ENCODE results near the gene ADAM19. TPM values are rescaled to one million over a fixed set of nuclear protein-coding genes. Genes with fewer than 3 reads are reported as not detected.
A peak's percentile ranks its signal among the peaks of the same experiment; 100 is the strongest.

Gene ADAM19
- total and polyA plus RNA-seq, 7 experiments from 2014 or later = 0.10 to 410 (median 0.86) TPM

DNA sequence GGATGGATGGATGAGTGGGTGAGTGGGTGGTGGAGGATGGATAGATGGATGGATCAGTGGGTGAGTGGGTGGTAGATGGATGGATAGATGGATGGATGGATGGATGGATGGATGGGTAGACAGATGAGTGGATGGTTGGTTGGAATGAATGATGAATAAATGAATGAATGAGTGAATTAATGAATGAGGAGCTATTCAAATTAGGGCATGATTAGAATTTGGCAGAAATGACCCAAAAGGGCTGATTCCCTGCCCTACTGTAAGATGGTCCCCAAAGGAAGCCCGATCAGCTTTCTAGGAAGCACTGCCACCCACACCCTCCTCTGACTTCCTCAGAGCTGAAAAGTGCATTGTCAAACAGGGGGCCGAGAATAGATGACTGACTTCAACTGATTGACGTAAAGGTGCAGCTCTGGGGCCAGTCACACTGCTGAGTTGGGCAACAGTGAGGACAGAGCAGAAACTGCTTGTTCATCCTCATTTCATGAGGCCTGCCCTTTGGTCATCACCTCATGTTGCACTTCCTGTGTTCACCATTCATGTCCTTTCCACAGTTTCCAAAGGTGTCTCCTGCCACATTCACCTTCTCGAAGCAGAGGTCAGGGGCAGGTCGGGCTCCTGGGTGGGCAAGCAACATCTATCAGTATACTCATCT lies 81.3 kb downstream of the ADAM19 start:
- Histone ChIP-seq H3K36me3 (ENCODE audit: control insufficient read depth in 2 of 3, insufficient read depth in 3 of 3, low read length in 3 of 3) (no peaks in the 10 kb centered on the region), H3K4me3 (ENCODE audit: low read length) (no peak overlapping the region), H3K9me3 (ENCODE audit: control insufficient read depth in 2 of 3, low read length in 3 of 3) (no peaks in the 10 kb centered on the region), H3K27me3 (ENCODE audit: control insufficient read depth in 2 of 2, insufficient read depth in 2 of 2, low read length in 2 of 2) (no peaks in the 10 kb centered on the region), H3K27ac (ENCODE audit: low read depth, low read length) (no peak overlapping the region), H3K4me1 (ENCODE audit: control insufficient read depth in 2 of 2, insufficient read depth in 2 of 2, low read length in 2 of 2) (no peaks in the 10 kb centered on the region)
- no peak for DNase-seq
- Mint-ChIP-seq H3K27me3 (no peaks in the 10 kb centered on the region), H3K36me3 (peaks cover 0 to 50% (median 0%) of the 10 kb centered on the region in 5 donors), H3K9me3 (peaks cover 0 to 3% (median 0%) of the 10 kb centered on the region in 11 donors), H3K27ac (peak overlapping the region in 1 of 9 donors; percentile 66), H3K4me1 (peaks cover 0 to 32% (median 0%) of the 10 kb centered on the region in 7 donors), H3K4me3 (no peak overlapping the region)
- intact Hi-C loops (cut with micrococcal nuclease) = no loop called here
- CTCF ChIA-PET = no interaction called here
- ATAC-seq = peak; percentile 92
- POLR2A ChIA-PET = no interaction called here

DNA sequence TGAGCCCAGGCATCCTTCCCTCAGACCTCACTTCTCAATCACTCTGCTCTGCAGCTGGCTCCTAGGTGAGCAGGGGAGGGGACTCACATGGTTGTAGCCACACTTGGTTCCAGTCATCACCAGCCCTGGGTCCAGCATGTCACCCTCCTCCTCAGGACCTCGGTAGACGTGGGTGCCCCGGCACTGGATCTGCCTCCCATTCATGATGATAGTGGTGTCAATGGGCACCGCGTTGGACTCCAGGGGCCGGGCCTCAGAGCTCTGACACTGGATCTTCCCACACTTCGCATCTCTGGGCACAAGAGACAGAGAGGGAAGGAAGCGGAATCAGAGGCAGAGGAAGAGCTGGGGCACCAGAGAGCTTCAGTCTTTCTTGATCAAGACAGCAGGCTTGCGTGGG lies 82.7 kb downstream of the ADAM19 start:
- Mint-ChIP-seq H3K4me3 (peak overlapping the region in 1 of 10 donors; percentile 48), H3K4me1 (peaks cover 0 to 45% (median 0%) of the 10 kb centered on the region in 7 donors), H3K27me3 (no peaks in the 10 kb centered on the region), H3K27ac (peak overlapping the region in 1 of 9 donors; percentile 38), H3K36me3 (peaks cover 0 to 63% (median 0%) of the 10 kb centered on the region in 5 donors), H3K9me3 (peaks cover 0 to 3% (median 0%) of the 10 kb centered on the region in 11 donors)
- Histone ChIP-seq H3K36me3 (ENCODE audit: control insufficient read depth in 2 of 3, insufficient read depth in 3 of 3, low read length in 3 of 3) (no peaks in the 10 kb centered on the region), H3K9me3 (ENCODE audit: control insufficient read depth in 2 of 3, low read length in 3 of 3) (no peaks in the 10 kb centered on the region), H3K27me3 (ENCODE audit: control insufficient read depth in 2 of 2, insufficient read depth in 2 of 2, low read length in 2 of 2) (no peaks in the 10 kb centered on the region), H3K4me3 (ENCODE audit: low read length) (no peak overlapping the region), H3K27ac (ENCODE audit: low read depth, low read length) (no peak overlapping the region), H3K4me1 (ENCODE audit: control insufficient read depth in 2 of 2, insufficient read depth in 2 of 2, low read length in 2 of 2) (no peaks in the 10 kb centered on the region)
- POLR2A ChIA-PET = no interaction called here
- intact Hi-C loops (cut with micrococcal nuclease) = no loop called here
- DNase-seq (no peak), ATAC-seq (no peak)
- CTCF ChIA-PET = no interaction called here

GRCh38 chr5:157491471-157491995 lies 84.0 kb downstream of the ADAM19 start:
- Histone ChIP-seq H3K36me3 (ENCODE audit: control insufficient read depth in 2 of 3, insufficient read depth in 3 of 3, low read length in 3 of 3) (no peaks in the 10 kb centered on the region), H3K27me3 (ENCODE audit: control insufficient read depth in 2 of 2, insufficient read depth in 2 of 2, low read length in 2 of 2) (no peaks in the 10 kb centered on the region), H3K4me1 (ENCODE audit: control insufficient read depth in 2 of 2, insufficient read depth in 2 of 2, low read length in 2 of 2) (no peaks in the 10 kb centered on the region), H3K9me3 (ENCODE audit: control insufficient read depth in 2 of 3, low read length in 3 of 3) (no peaks in the 10 kb centered on the region), H3K4me3 (ENCODE audit: low read length) (no peak overlapping the region), H3K27ac (ENCODE audit: low read depth, low read length) (no peak overlapping the region)
- ATAC-seq (no peak), DNase-seq (no peak)
- Mint-ChIP-seq H3K27me3 (no peaks in the 10 kb centered on the region), H3K4me3 (no peak overlapping the region), H3K27ac (peak overlapping the region in 1 of 9 donors; percentile 58), H3K4me1 (peaks cover 3 to 52% (median 8%) of the 10 kb centered on the region in 7 donors), H3K9me3 (peaks cover 0 to 3% (median 0%) of the 10 kb centered on the region in 11 donors), H3K36me3 (peaks cover 0 to 67% (median 0%) of the 10 kb centered on the region in 5 donors)
- intact Hi-C loops (cut with micrococcal nuclease) = no loop called here
- POLR2A ChIA-PET = no interaction called here
- CTCF ChIA-PET = no interaction called here

DNA sequence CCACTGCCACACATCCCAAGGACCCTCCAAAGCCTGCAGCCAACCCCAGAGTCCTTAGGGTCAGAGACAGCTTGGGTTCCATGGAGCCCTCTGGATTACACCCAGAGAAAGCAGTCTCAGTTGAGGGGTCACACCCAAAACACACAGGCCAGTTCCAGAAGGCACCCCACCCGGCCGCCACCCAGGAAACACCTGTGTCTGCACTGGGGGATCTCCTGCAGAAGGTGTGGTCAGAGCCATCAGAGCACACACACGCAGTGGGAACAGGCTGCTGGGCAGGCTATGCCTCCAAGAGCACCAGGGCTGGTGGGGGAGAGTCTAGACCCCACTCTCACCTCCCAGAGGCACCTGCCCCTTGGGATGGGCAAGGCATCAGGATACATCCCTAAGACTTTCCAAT lies 88.2 kb downstream of the ADAM19 start:
- no peaks in the 10 kb centered on the region for H3K9me3 ChIP-seq (ENCODE audit: control insufficient read depth in 2 of 3, low read length in 3 of 3)
- Mint-ChIP-seq H3K4me1 (peaks cover 5 to 67% (median 10%) of the 10 kb centered on the region in 7 donors), H3K4me3 (peak overlapping the region in 1 of 10 donors; percentile 78), H3K27me3 (no peaks in the 10 kb centered on the region), H3K36me3 (peaks cover 0 to 78% (median 0%) of the 10 kb centered on the region in 5 donors), H3K9me3 (peaks cover 0 to 3% (median 0%) of the 10 kb centered on the region in 11 donors), H3K27ac (peak overlapping the region in 1 of 9 donors; percentile 91)
- no peak overlapping the region for H3K27ac ChIP-seq (ENCODE audit: low read depth, low read length)
- intact Hi-C loops (cut with micrococcal nuclease) = no loop called here
- DNase-seq = no peak
- no peaks in the 10 kb centered on the region for H3K4me1 ChIP-seq (ENCODE audit: control insufficient read depth in 2 of 2, insufficient read depth in 2 of 2, low read length in 2 of 2)
- ChIA-PET POLR2A (no interaction called here), CTCF (no interaction called here)
- no peaks in the 10 kb centered on the region for H3K27me3 ChIP-seq (ENCODE audit: control insufficient read depth in 2 of 2, insufficient read depth in 2 of 2, low read length in 2 of 2)
- no peak overlapping the region for H3K4me3 ChIP-seq (ENCODE audit: low read length)
- H3K36me3 ChIP-seq (ENCODE audit: control insufficient read depth in 2 of 3, insufficient read depth in 3 of 3, low read length in 3 of 3) = no peaks in the 10 kb centered on the region
- peak; percentile 49 for ATAC-seq

- Histone ChIP-seq H3K27ac (ENCODE audit: low read depth, low read length) (no peak overlapping the region), H3K27me3 (ENCODE audit: control insufficient read depth in 2 of 2, insufficient read depth in 2 of 2, low read length in 2 of 2) (no peaks in the 10 kb centered on the region), H3K36me3 (ENCODE audit: control insufficient read depth in 2 of 3, insufficient read depth in 3 of 3, low read length in 3 of 3) (no peaks in the 10 kb centered on the region), H3K9me3 (ENCODE audit: control insufficient read depth in 2 of 3, low read length in 3 of 3) (no peaks in the 10 kb centered on the region), H3K4me3 (ENCODE audit: low read length) (no peak overlapping the region), H3K4me1 (ENCODE audit: control insufficient read depth in 2 of 2, insufficient read depth in 2 of 2, low read length in 2 of 2) (no peaks in the 10 kb centered on the region)
- H3K27ac Mint-ChIP-seq = peak overlapping the region in 2 of 9 donors; percentile 2 to 91
- H3K4me3 Mint-ChIP-seq = peak overlapping the region in 1 of 10 donors; percentile 78
- peaks cover 5 to 72% (median 10%) of the 10 kb centered on the region in 7 donors for H3K4me1 Mint-ChIP-seq
- no peaks in the 10 kb centered on the region for H3K27me3 Mint-ChIP-seq
- peaks cover 0 to 81% (median 0%) of the 10 kb centered on the region in 5 donors for H3K36me3 Mint-ChIP-seq
- CTCF ChIA-PET = no interaction called here
- intact Hi-C loops (cut with micrococcal nuclease) = no loop called here
- ATAC-seq (no peak), DNase-seq (no peak)
- POLR2A ChIA-PET = no interaction called here
- peaks cover 0 to 3% (median 0%) of the 10 kb centered on the region in 11 donors for H3K9me3 Mint-ChIP-seq
Observed at GRCh38 chr5:157486861-157487260, 88.7 kb downstream of the ADAM19 start.

- H3K9me3 Mint-ChIP-seq = peaks cover 0 to 3% (median 0%) of the 10 kb centered on the region in 11 donors
- Histone ChIP-seq H3K27ac (ENCODE audit: low read depth, low read length) (no peak overlapping the region), H3K36me3 (ENCODE audit: control insufficient read depth in 2 of 3, insufficient read depth in 3 of 3, low read length in 3 of 3) (no peaks in the 10 kb centered on the region), H3K4me3 (ENCODE audit: low read length) (no peak overlapping the region), H3K9me3 (ENCODE audit: control insufficient read depth in 2 of 3, low read length in 3 of 3) (no peaks in the 10 kb centered on the region), H3K4me1 (ENCODE audit: control insufficient read depth in 2 of 2, insufficient read depth in 2 of 2, low read length in 2 of 2) (no peaks in the 10 kb centered on the region), H3K27me3 (ENCODE audit: control insufficient read depth in 2 of 2, insufficient read depth in 2 of 2, low read length in 2 of 2) (no peaks in the 10 kb centered on the region)
- ChIA-PET CTCF (no interaction called here), POLR2A (no interaction called here)
- peak; percentile 45 for ATAC-seq
- H3K27ac Mint-ChIP-seq = peak overlapping the region in 2 of 9 donors; percentile 2 to 91
- H3K36me3 Mint-ChIP-seq = peaks cover 0 to 78% (median 0%) of the 10 kb centered on the region in 5 donors
- H3K4me3 Mint-ChIP-seq = peak overlapping the region in 1 of 10 donors; percentile 78
- intact Hi-C loops (cut with micrococcal nuclease) = no loop called here
- no peak for DNase-seq
- H3K4me1 Mint-ChIP-seq = peaks cover 5 to 75% (median 10%) of the 10 kb centered on the region in 7 donors
- H3K27me3 Mint-ChIP-seq = no peaks in the 10 kb centered on the region
Observed at GRCh38 chr5:157486221-157486681, 89.3 kb downstream of the ADAM19 start.
